Nephron progenitor cell (in vitro differentiated cells): Measurements from ENCODE around the gene ACSS1.

Experiments used
- DNase-seq: peaks from one replicate; pipeline ENCODE4 v3.0.0; 2021
- H3K27ac Mint-ChIP-seq: 2 replicates; pipeline ENCODE4 v1.8.0; 2021; ENCODE audit warnings: mild to moderate bottlenecking, moderate library complexity, mixed read lengths
- H3K27me3 Mint-ChIP-seq: 2 replicates; pipeline ENCODE4 v1.8.0; 2021; ENCODE audit warnings: mild to moderate bottlenecking, low read depth, mixed read lengths; ENCODE audit not compliant: poor library complexity
- H3K36me3 Mint-ChIP-seq: 2 replicates; pipeline ENCODE4 v1.8.0; 2021; ENCODE audit warnings: low read depth, mixed read lengths
- H3K4me1 Mint-ChIP-seq: 2 replicates; pipeline ENCODE4 v1.8.0; 2021; ENCODE audit warnings: mixed read lengths
- H3K4me3 Mint-ChIP-seq: 2 replicates; pipeline ENCODE4 v1.8.0; 2021; ENCODE audit warnings: mild to moderate bottlenecking, moderate library complexity, mixed read lengths
- H3K9me3 Mint-ChIP-seq: 2 replicates; pipeline ENCODE4 v1.8.0; 2021; ENCODE audit warnings: mild to moderate bottlenecking, moderate library complexity, mixed read lengths
- TF ChIP-seq, protein P1 (sequence below): fragments of 200-600 bp; sonication (generic); IDR thresholded peaks from 2 replicates; pipeline ENCODE4 v1.5.0; 2021; ENCODE audit warnings: antibody characterized with exemption

ACSS1 gene

GRCh38 chr20:25076731-25077609, 19.0 kb upstream of the ACSS1 start:
- no peak for DNase-seq
- no peaks in the 10 kb centered on the region for H3K4me1 Mint-ChIP-seq
- TF ChIP-seq, protein P1, sequence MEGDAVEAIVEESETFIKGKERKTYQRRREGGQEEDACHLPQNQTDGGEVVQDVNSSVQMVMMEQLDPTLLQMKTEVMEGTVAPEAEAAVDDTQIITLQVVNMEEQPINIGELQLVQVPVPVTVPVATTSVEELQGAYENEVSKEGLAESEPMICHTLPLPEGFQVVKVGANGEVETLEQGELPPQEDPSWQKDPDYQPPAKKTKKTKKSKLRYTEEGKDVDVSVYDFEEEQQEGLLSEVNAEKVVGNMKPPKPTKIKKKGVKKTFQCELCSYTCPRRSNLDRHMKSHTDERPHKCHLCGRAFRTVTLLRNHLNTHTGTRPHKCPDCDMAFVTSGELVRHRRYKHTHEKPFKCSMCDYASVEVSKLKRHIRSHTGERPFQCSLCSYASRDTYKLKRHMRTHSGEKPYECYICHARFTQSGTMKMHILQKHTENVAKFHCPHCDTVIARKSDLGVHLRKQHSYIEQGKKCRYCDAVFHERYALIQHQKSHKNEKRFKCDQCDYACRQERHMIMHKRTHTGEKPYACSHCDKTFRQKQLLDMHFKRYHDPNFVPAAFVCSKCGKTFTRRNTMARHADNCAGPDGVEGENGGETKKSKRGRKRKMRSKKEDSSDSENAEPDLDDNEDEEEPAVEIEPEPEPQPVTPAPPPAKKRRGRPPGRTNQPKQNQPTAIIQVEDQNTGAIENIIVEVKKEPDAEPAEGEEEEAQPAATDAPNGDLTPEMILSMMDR: no peak
- H3K4me3 Mint-ChIP-seq: no peak overlapping the region
- peaks cover 4% of the 10 kb centered on the region for H3K9me3 Mint-ChIP-seq
- peaks cover 87% of the 10 kb centered on the region for H3K27me3 Mint-ChIP-seq
- H3K27ac Mint-ChIP-seq: no peak overlapping the region
- H3K36me3 Mint-ChIP-seq: no peaks in the 10 kb centered on the region

DNA sequence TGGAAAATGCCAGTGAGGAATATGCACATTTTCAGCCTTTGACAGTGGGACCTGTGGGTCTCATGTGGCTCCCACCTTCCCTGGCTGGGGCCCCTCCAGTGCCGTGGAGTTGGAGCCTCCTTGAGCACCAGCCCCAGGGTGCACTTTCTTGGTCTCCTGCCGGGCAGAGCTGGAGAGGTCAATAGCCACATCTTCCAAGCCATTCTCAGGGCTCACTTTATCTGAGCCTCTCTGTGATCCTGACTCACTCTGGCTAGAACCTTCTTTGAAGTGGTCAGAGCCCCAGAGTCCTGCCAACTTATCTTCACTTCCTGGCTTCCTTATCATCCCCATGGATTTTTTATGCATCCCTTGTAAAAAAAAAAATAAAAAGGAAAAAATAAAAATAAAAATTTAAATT, 18.3 kb upstream of the ACSS1 start:
- Mint-ChIP-seq H3K4me3 (no peak overlapping the region), H3K4me1 (no peaks in the 10 kb centered on the region), H3K27ac (no peak overlapping the region), H3K36me3 (no peaks in the 10 kb centered on the region), H3K9me3 (peaks cover 4% of the 10 kb centered on the region), H3K27me3 (peaks cover 88% of the 10 kb centered on the region)
- DNase-seq: no peak
- TF ChIP-seq, protein P1: no peak

DNA sequence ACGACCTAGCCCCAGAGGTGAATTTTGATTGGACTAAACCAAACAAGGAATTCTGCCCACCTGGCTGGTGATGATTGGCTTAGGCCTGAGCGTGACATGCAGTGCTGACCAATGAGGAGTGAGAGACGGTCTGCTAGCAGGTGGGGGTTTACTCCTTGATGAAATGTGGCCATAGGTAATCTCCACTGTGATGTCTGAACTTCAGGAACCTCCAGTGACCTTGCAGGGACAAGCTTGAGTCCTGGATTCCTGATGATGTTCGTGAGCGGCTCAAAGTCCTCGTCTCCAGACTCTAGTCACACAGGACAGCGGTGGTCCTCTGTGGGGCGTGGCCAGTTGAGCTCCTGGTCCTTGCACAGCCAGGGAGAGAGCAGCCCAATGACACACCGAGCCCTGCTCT, 15.6 kb upstream of the ACSS1 start:
- Mint-ChIP-seq H3K4me1 (no peaks in the 10 kb centered on the region), H3K9me3 (no peaks in the 10 kb centered on the region), H3K27ac (no peak overlapping the region), H3K36me3 (no peaks in the 10 kb centered on the region), H3K4me3 (no peak overlapping the region), H3K27me3 (peaks cover 69% of the 10 kb centered on the region)
- no peak for DNase-seq
- TF ChIP-seq, protein P1: no peak

- no peak for DNase-seq
- Mint-ChIP-seq H3K27me3 (peaks cover 56% of the 10 kb centered on the region), H3K9me3 (no peaks in the 10 kb centered on the region), H3K27ac (no peak overlapping the region), H3K4me3 (no peak overlapping the region), H3K36me3 (no peaks in the 10 kb centered on the region), H3K4me1 (no peaks in the 10 kb centered on the region)
- TF ChIP-seq, protein P1: no peak
These were observed 14.4 kb upstream of the ACSS1 start for GRCh38 chr20:25072226-25072811.

- DNase-seq: no peak
These were observed 13.8 kb upstream of the ACSS1 start for GRCh38 chr20:25071734-25072133.

More at GRCh38 chr20:25071734-25072133, 13.8 kb upstream of the ACSS1 start:
- Mint-ChIP-seq H3K36me3 (no peaks in the 10 kb centered on the region), H3K4me1 (no peaks in the 10 kb centered on the region), H3K4me3 (no peak overlapping the region), H3K27ac (no peak overlapping the region), H3K27me3 (peaks cover 51% of the 10 kb centered on the region), H3K9me3 (no peaks in the 10 kb centered on the region)
- TF ChIP-seq, protein P1: no peak
